ENCODE results near the gene IRF3. TPM values are rescaled to one million over a fixed set of nuclear protein-coding genes. Genes with fewer than 3 reads are reported as not detected.

Gene IRF3
- total and polyA plus RNA-seq, 4 donors: 52.8 to 97.3 (median 81.5) TPM

DNA sequence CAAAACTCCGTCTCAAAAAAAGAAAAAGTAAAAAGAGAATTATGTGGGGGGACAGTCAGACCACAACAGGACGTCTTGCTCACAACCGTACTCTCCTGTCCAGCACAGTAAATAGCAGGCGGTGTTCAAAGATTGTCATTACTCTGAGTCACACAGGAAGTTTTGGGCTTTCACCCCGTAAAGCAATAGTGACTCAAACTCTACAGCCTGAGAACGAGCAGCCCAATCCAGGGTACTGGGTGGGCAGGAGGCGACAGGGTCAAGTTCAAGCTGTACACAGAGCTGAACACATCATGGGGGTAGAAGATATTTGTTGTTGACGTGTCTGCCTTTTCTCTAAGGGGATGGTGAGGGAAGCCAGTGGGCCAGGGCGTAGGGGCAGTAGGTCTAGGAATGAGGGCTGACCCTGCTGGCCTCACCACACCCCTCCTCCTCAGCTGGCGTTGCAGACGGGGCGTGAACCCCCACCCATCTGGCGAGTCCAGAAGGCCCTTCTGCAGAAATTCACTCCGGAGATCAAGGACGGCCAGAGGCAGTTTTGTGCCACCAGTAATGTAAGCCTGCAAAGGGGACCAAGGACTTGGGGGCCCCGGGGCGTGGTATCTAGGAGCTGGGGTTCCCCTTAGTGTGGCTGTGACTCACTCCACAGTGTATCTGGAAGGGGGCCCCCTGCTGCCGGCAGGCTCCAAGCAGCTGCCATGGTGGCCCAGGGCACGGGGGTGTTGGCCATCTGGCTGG is 51.4 kb downstream of the IRF3 start:
- H3K9me3 ChIP-seq (ENCODE audit: control insufficient read depth in 4 of 4, insufficient read depth in 3 of 4, low read length in 3 of 4): peaks cover 0 to 3% (median 0%) of the 10 kb centered on the region in 4 donors
- peaks cover 10 to 44% (median 36%) of the 10 kb centered on the region in 4 donors for H3K36me3 ChIP-seq (ENCODE audit: control insufficient read depth in 4 of 4, insufficient read depth in 4 of 4, low read length in 4 of 4)
- no peak for DNase-seq
- no peak overlapping the region for H3K4me3 ChIP-seq
- peaks cover 0 to 9% (median 0%) of the 10 kb centered on the region in 5 donors for H3K4me1 ChIP-seq (ENCODE audit: control insufficient read depth in 5 of 5, insufficient read depth in 5 of 5, low read length in 5 of 5)
- H3K27me3 ChIP-seq (ENCODE audit: control insufficient read depth in 3 of 3, insufficient read depth in 3 of 3, low read length in 2 of 3): no peaks in the 10 kb centered on the region
- TF ChIP-seq, protein P1, sequence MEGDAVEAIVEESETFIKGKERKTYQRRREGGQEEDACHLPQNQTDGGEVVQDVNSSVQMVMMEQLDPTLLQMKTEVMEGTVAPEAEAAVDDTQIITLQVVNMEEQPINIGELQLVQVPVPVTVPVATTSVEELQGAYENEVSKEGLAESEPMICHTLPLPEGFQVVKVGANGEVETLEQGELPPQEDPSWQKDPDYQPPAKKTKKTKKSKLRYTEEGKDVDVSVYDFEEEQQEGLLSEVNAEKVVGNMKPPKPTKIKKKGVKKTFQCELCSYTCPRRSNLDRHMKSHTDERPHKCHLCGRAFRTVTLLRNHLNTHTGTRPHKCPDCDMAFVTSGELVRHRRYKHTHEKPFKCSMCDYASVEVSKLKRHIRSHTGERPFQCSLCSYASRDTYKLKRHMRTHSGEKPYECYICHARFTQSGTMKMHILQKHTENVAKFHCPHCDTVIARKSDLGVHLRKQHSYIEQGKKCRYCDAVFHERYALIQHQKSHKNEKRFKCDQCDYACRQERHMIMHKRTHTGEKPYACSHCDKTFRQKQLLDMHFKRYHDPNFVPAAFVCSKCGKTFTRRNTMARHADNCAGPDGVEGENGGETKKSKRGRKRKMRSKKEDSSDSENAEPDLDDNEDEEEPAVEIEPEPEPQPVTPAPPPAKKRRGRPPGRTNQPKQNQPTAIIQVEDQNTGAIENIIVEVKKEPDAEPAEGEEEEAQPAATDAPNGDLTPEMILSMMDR (IDR thresholded peaks at IDR 0.05; ENCODE audit: control extremely low read depth, extremely low read depth): no peak
- no peak overlapping the region for H3K27ac ChIP-seq (ENCODE audit: low read depth in 1 of 2, low read length in 1 of 2)
- ATAC-seq (ENCODE audit: insufficient read depth, low FRiP score): no peak
- H3K9ac ChIP-seq (ENCODE audit: insufficient read depth in 1 of 2, low read length in 2 of 2): no peak overlapping the region
- 81 to 84% methylated on average over 19 of the region's 19 CpGs for WGBS, 2 donors

DNA sequence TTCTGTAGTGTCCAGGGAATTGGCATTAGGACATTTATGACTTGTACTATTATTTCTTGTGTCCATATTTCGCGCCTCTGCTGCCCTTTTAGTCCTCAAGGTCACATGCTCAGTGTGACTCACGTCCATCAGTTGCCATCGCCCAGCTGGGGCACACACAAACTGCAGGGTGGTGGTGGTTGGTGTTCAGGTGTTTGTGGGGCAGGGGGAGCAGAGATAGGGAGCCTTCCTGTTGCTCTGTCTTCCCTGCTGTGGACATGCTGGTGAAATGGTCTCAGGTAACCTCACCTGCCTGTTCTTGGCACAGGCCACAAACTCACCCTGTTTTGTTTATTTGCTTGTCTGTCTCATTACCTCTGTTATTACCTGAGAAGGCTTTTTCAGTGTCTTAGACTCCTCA is 52.3 kb downstream of the IRF3 start:
- peaks cover 10 to 48% (median 40%) of the 10 kb centered on the region in 4 donors for H3K36me3 ChIP-seq (ENCODE audit: control insufficient read depth in 4 of 4, insufficient read depth in 4 of 4, low read length in 4 of 4)
- peaks cover 0 to 3% (median 0%) of the 10 kb centered on the region in 4 donors for H3K9me3 ChIP-seq (ENCODE audit: control insufficient read depth in 4 of 4, insufficient read depth in 3 of 4, low read length in 3 of 4)
- no peak overlapping the region for H3K9ac ChIP-seq (ENCODE audit: insufficient read depth in 1 of 2, low read length in 2 of 2)
- no peaks in the 10 kb centered on the region for H3K27me3 ChIP-seq (ENCODE audit: control insufficient read depth in 3 of 3, insufficient read depth in 3 of 3, low read length in 2 of 3)
- WGBS, 2 donors: 78 to 88% methylated on average over 4 of the region's 4 CpGs
- ATAC-seq (ENCODE audit: insufficient read depth, low FRiP score): no peak
- no peak overlapping the region for H3K4me3 ChIP-seq
- TF ChIP-seq, protein P1 (IDR thresholded peaks at IDR 0.05; ENCODE audit: control extremely low read depth, extremely low read depth): no peak
- no peak overlapping the region for H3K27ac ChIP-seq (ENCODE audit: low read depth in 1 of 2, low read length in 1 of 2)
- no peak for DNase-seq
- peaks cover 0 to 9% (median 0%) of the 10 kb centered on the region in 5 donors for H3K4me1 ChIP-seq (ENCODE audit: control insufficient read depth in 5 of 5, insufficient read depth in 5 of 5, low read length in 5 of 5)

Small RNAs within 50 kb of the gene (small RNA-seq; reads per million reads assigned to genes)
- not detected for gene MIR5088 (ENCODE audit: low replicate concordance)

Other genes with a start within 250 kb of the IRF3 start
- not detected for gene PTH2, start 242.4 kb downstream of the IRF3 start, total RNA-seq
- not detected for gene PTH2, start 242.4 kb downstream of the IRF3 start, polyA plus RNA-seq
- not detected for gene GFY, start 240.5 kb downstream of the IRF3 start, total RNA-seq
- gene GFY, start 240.5 kb downstream of the IRF3 start, polyA plus RNA-seq: not detected
- under 1 TPM; 0.31 to 0.51 TPM for gene SLC17A7, start 224.3 kb downstream of the IRF3 start, total RNA-seq
- gene SLC17A7, start 224.3 kb downstream of the IRF3 start, polyA plus RNA-seq: under 1 TPM; 0.10 to 0.30 TPM
- gene PIH1D1, start 214.0 kb downstream of the IRF3 start, total RNA-seq: 10 to 100 TPM; 65.7 to 65.9 TPM
- gene PIH1D1, start 214.0 kb downstream of the IRF3 start, polyA plus RNA-seq: 10 to 100 TPM; 63.7 to 66.6 TPM
- gene ALDH16A1, start 212.6 kb downstream of the IRF3 start, total RNA-seq: 10 to 100 TPM; 21.1 to 53.3 TPM
- gene ALDH16A1, start 212.6 kb downstream of the IRF3 start, polyA plus RNA-seq: 10 to 100 TPM; 36.1 to 38.7 TPM
- 1 to 10 TPM; 2.9 to 8.9 TPM for gene FLT3LG, start 191.6 kb downstream of the IRF3 start, total RNA-seq
- 10 to 100 TPM in 1 of 2 donors, 1 to 10 TPM in 1; 9.5 to 15.0 TPM for gene FLT3LG, start 191.6 kb downstream of the IRF3 start, polyA plus RNA-seq
- 1,000 to 10,000 TPM; 1,499 to 2,532 TPM for gene RPL13A, start 178.2 kb downstream of the IRF3 start, total RNA-seq
- 1,000 to 10,000 TPM; 2,431 to 2,816 TPM for gene RPL13A, start 178.2 kb downstream of the IRF3 start, polyA plus RNA-seq
- 1,000 to 10,000 TPM; 1,558 to 1,973 TPM for gene RPS11, start 169.4 kb downstream of the IRF3 start, total RNA-seq
- 1,000 to 10,000 TPM; 4,071 to 4,654 TPM for gene RPS11, start 169.4 kb downstream of the IRF3 start, polyA plus RNA-seq
- gene FCGRT, start 153.2 kb downstream of the IRF3 start, total RNA-seq: 100 to 1,000 TPM; 184 to 271 TPM
- gene FCGRT, start 153.2 kb downstream of the IRF3 start, polyA plus RNA-seq: 100 to 1,000 TPM; 233 to 247 TPM
- gene RCN3, start 137.9 kb downstream of the IRF3 start, total RNA-seq: 10 to 100 TPM; 14.1 to 39.2 TPM
- gene RCN3, start 137.9 kb downstream of the IRF3 start, polyA plus RNA-seq: 10 to 100 TPM; 29.3 to 32.6 TPM
- gene NOSIP, start 85.3 kb downstream of the IRF3 start, total RNA-seq: 10 to 100 TPM; 40.9 to 48.1 TPM
- 10 to 100 TPM; 77.1 to 84.2 TPM for gene NOSIP, start 85.3 kb downstream of the IRF3 start, polyA plus RNA-seq
- gene PRRG2, start 84.5 kb downstream of the IRF3 start, total RNA-seq: 10 to 100 TPM in 1 of 2 donors, 1 to 10 TPM in 1; 5.1 to 11.7 TPM
- gene PRRG2, start 84.5 kb downstream of the IRF3 start, polyA plus RNA-seq: 10 to 100 TPM in 1 of 2 donors, 1 to 10 TPM in 1; 9.0 to 10.5 TPM
- gene PRR12, start 74.7 kb downstream of the IRF3 start, total RNA-seq: 10 to 100 TPM; 18.0 to 32.4 TPM
- 10 to 100 TPM in 1 of 2 donors, 1 to 10 TPM in 1; 7.6 to 15.5 TPM for gene PRR12, start 74.7 kb downstream of the IRF3 start, polyA plus RNA-seq
- gene RRAS, start 25.7 kb downstream of the IRF3 start, total RNA-seq: 10 to 100 TPM; 26.3 to 71.6 TPM
- 100 to 1,000 TPM; 140 to 180 TPM for gene RRAS, start 25.7 kb downstream of the IRF3 start, polyA plus RNA-seq
- 10 to 100 TPM; 22.5 to 80.2 TPM for gene SCAF1, start 23.6 kb downstream of the IRF3 start, total RNA-seq
- 10 to 100 TPM; 24.3 to 26.7 TPM for gene SCAF1, start 23.6 kb downstream of the IRF3 start, polyA plus RNA-seq
- gene BCL2L12, start 76 bp upstream of the IRF3 start, total RNA-seq: 10 to 100 TPM in 1 of 2 donors, 1 to 10 TPM in 1; 3.5 to 26.1 TPM
- gene BCL2L12, start 76 bp upstream of the IRF3 start, polyA plus RNA-seq: 10 to 100 TPM; 18.3 to 23.5 TPM
- 100 to 1,000 TPM; 124 to 130 TPM for gene PRMT1, start 11.4 kb upstream of the IRF3 start, total RNA-seq
- gene PRMT1, start 11.4 kb upstream of the IRF3 start, polyA plus RNA-seq: 100 to 1,000 TPM; 122 to 254 TPM
- gene ADM5, start 23.7 kb upstream of the IRF3 start, total RNA-seq: 1 to 10 TPM in 1 of 2 donors, under 1 TPM in 1; 0.60 to 4.2 TPM
- gene ADM5, start 23.7 kb upstream of the IRF3 start, polyA plus RNA-seq: 1 to 10 TPM; 2.5 to 3.5 TPM
- gene CPT1C, start 25.3 kb upstream of the IRF3 start, total RNA-seq: 1 to 10 TPM; 3.6 to 5.9 TPM
- gene CPT1C, start 25.3 kb upstream of the IRF3 start, polyA plus RNA-seq: 1 to 10 TPM; 2.7 to 3.4 TPM
- under 1 TPM; 0.23 to 0.83 TPM for gene TSKS, start 97.4 kb upstream of the IRF3 start, total RNA-seq
- gene TSKS, start 97.4 kb upstream of the IRF3 start, polyA plus RNA-seq: under 1 TPM; 0.56 to 0.65 TPM
- 10 to 100 TPM; 44.9 to 87.2 TPM for gene AP2A1, start 101.1 kb upstream of the IRF3 start, total RNA-seq
- gene AP2A1, start 101.1 kb upstream of the IRF3 start, polyA plus RNA-seq: 10 to 100 TPM; 31.5 to 64.0 TPM
- gene FUZ, start 147.4 kb upstream of the IRF3 start, total RNA-seq: 10 to 100 TPM; 33.9 to 36.8 TPM
- 10 to 100 TPM; 18.4 to 26.5 TPM for gene FUZ, start 147.4 kb upstream of the IRF3 start, polyA plus RNA-seq
- 10 to 100 TPM; 43.6 to 75.2 TPM for gene MED25, start 152.4 kb upstream of the IRF3 start, total RNA-seq
- 10 to 100 TPM; 42.6 to 52.6 TPM for gene MED25, start 152.4 kb upstream of the IRF3 start, polyA plus RNA-seq
- 100 to 1,000 TPM in 1 of 2 donors, 10 to 100 TPM in 1; 77.4 to 115 TPM for gene PTOV1, start 185.3 kb upstream of the IRF3 start, total RNA-seq
- 100 to 1,000 TPM in 1 of 2 donors, 10 to 100 TPM in 1; 62.9 to 101 TPM for gene PTOV1, start 185.3 kb upstream of the IRF3 start, polyA plus RNA-seq
- 100 to 1,000 TPM in 1 of 2 donors, 10 to 100 TPM in 1; 44.7 to 120 TPM for gene PNKP, start 201.7 kb upstream of the IRF3 start, total RNA-seq
- 10 to 100 TPM; 53.3 to 75.1 TPM for gene PNKP, start 201.7 kb upstream of the IRF3 start, polyA plus RNA-seq
- 10 to 100 TPM in 1 of 2 donors, 1 to 10 TPM in 1; 6.7 to 39.5 TPM for gene AKT1S1, start 211.5 kb upstream of the IRF3 start, total RNA-seq
- gene AKT1S1, start 211.5 kb upstream of the IRF3 start, polyA plus RNA-seq: 10 to 100 TPM; 32.2 to 46.4 TPM
- 10 to 100 TPM; 23.3 to 52.9 TPM for gene TBC1D17, start 211.8 kb upstream of the IRF3 start, total RNA-seq
- gene TBC1D17, start 211.8 kb upstream of the IRF3 start, polyA plus RNA-seq: 10 to 100 TPM; 27.6 to 37.1 TPM
- 1 to 10 TPM; 3.6 to 3.7 TPM for gene IL4I1, start 231.0 kb upstream of the IRF3 start, total RNA-seq
- gene IL4I1, start 231.0 kb upstream of the IRF3 start, polyA plus RNA-seq: 10 to 100 TPM in 1 of 2 donors, 1 to 10 TPM in 1; 3.8 to 21.2 TPM